Measurements from ENCODE around the gene RSPH3.

Gene RSPH3

DNA sequence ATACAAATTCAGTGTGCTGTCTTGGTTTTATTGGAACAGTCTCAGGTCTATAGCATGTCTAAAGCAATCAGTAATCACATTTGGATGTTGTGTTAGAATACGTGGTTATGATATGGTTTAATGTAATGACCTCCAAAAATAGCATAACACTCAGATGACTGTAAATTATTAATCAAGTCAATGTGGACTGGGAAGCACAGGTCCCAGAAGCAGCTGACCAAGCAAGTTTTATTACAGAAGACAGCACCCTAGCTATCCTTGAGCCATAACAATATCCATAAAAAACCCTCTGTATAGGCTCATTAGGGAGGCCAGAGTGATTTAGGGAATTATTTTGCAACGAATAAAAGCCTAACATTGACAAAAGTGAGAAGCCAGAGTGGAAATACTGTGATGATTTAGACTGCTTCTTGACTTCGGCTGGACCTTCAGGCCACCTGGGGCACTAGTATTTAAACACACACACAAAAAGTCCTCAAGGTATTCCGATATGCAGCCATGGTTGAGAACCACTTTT, 66.9 kb downstream of the RSPH3 start:
- DNase-seq (ENCODE audit: low read depth): no peak

GRCh38 chr6:158928068-158928467, 71.9 kb downstream of the RSPH3 start:
- DNase-seq (ENCODE audit: low read depth): no peak

GRCh38 chr6:158926414-158926813, 73.6 kb downstream of the RSPH3 start:
- DNase-seq (ENCODE audit: low read depth): no peak

GRCh38 chr6:158924499-158925455, 75.2 kb downstream of the RSPH3 start:
- no peak for DNase-seq (ENCODE audit: low read depth)

DNA sequence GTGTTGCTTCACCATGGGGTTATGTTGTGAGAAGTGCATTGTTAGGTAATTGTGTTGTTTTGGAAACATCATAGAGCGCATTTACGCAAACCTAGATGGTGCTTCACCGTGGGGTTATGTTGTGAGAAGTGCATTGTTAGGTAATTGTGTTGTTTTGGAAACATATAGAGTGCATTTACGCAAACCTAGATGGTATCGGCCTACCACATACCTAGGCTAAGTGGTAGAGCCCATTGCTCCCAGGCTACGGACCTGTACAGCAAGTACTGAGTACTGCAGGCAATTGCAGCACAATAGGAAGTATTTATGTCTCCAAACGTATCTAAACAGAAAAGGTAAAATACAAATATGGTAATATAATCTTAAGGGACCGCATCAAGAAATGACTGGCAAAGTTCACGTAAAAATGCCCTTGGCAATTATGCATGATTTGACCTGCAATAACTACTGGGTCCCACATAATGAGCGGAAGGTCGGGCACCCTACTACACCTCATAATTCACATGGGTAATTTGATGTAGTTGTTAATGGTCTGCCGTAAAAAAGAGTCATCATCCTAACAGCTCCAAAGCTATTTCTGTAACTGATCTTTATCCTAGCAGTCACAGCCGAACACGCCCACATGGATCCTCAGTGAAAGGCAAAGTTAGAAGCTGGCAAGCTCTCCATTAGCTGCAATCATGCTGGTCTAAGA, 76.0 kb downstream of the RSPH3 start:
- DNase-seq (ENCODE audit: low read depth): no peak
